Natural killer cell (primary cell): ENCODE measurements around the gene RABGAP1L. TPM values are rescaled to one million over a fixed set of nuclear protein-coding genes. Genes with fewer than 3 reads are reported as not detected.
A peak's percentile ranks its signal among the peaks of the same experiment; 100 is the strongest.

Experiments
- ATAC-seq, 3 donors: fragments of 150-1000 bp in 2 of 3; fragments of 200-7000 bp in 1 of 3; cut with Tn5 transposase; 1 replicate in 1 of 3; 2 replicates in 2 of 3; pipeline ENCODE4 v1.10.0; 2021; ENCODE audit warnings: mild to moderate bottlenecking in 2 of 3, moderate library complexity in 2 of 3
- DNase-seq, 2 donors: peaks; one replicate each; pipeline versions ENCODE4 v3.0.0 to v3.0.0-alpha.2; 2013 to 2021; ENCODE audit warnings: mixed read lengths in 1 of 2
- H3K27ac ChIP-seq: one replicate; pipeline ENCODE4 v1.5.1; 2013; ENCODE audit warnings: mild to moderate bottlenecking, low read length
- H3K27me3 ChIP-seq: one replicate; pipeline ENCODE4 v1.6.1; 2013; ENCODE audit warnings: low read length; ENCODE audit not compliant: control insufficient read depth, insufficient read depth
- H3K36me3 ChIP-seq: one replicate; pipeline ENCODE4 v1.6.1; 2013; ENCODE audit warnings: low read length; ENCODE audit not compliant: control insufficient read depth, insufficient read depth
- H3K4me1 ChIP-seq: one replicate; pipeline ENCODE4 v1.6.1; 2013; ENCODE audit warnings: low read length; ENCODE audit not compliant: control insufficient read depth, insufficient read depth
- H3K4me3 ChIP-seq: one replicate; pipeline ENCODE4 v1.5.1; 2013; ENCODE audit warnings: low read length
- H3K9me3 ChIP-seq: one replicate; pipeline ENCODE4 v1.6.1; 2013; ENCODE audit warnings: low read length; ENCODE audit not compliant: control insufficient read depth, insufficient read depth
- H3K27ac Mint-ChIP-seq, 2 donors: one replicate each; pipeline ENCODE4 v1.8.0; 2022; ENCODE audit warnings: mild to moderate bottlenecking in 2 of 2, mixed read lengths in 2 of 2, moderate library complexity in 1 of 2
- H3K27me3 Mint-ChIP-seq, 2 donors: one replicate each; pipeline ENCODE4 v1.8.0; 2022; ENCODE audit warnings: low read depth in 2 of 2, mixed read lengths in 2 of 2
- H3K36me3 Mint-ChIP-seq: one replicate; pipeline ENCODE4 v1.8.0; 2022; ENCODE audit warnings: mixed read lengths
- H3K4me1 Mint-ChIP-seq, 2 donors: one replicate each; pipeline ENCODE4 v1.8.0; 2022; ENCODE audit warnings: mixed read lengths in 2 of 2
- H3K4me3 Mint-ChIP-seq: one replicate; pipeline ENCODE4 v1.8.0; 2022; ENCODE audit warnings: mild to moderate bottlenecking, moderate library complexity, mixed read lengths
- H3K9me3 Mint-ChIP-seq, 2 donors: one replicate each; pipeline ENCODE4 v1.8.0; 2022; ENCODE audit warnings: mixed read lengths in 2 of 2
- WGBS: methylation state at CpG from one replicate; pipeline ENCODE4 v1.1.7; 2013; ENCODE audit warnings: missing lambda C conversion rate; ENCODE audit not compliant: insufficient coverage; 5-methylcytosine and 5-hydroxymethylcytosine counted together
- intact Hi-C: fragments of 100-400 bp; cut with micrococcal nuclease; formaldehyde crosslinking; loops from one replicate; pipeline ENCODE4 v1.14.2; 2022
- total RNA-seq, 4 donors: library from RNA; stranded (reverse); fragments of 120-200 nt in 1 of 4; gene quantifications; one replicate each; pipeline versions ENCODE4 v1.2.3 to v1.2.4, GENCODE V29; 2013 to 2022
- TF ChIP-seq, protein P1 (sequence below): fragments of 200-600 bp; IDR thresholded peaks from one replicate; pipeline ENCODE4 v1.8.0; 2022; ENCODE audit warnings: antibody characterized with exemption

Gene RABGAP1L
- total RNA-seq, 3 donors from 2014 or later (not counting 1 experiment from before 2014, with no cell fraction given) = 145 to 168 (median 153) TPM

DNA sequence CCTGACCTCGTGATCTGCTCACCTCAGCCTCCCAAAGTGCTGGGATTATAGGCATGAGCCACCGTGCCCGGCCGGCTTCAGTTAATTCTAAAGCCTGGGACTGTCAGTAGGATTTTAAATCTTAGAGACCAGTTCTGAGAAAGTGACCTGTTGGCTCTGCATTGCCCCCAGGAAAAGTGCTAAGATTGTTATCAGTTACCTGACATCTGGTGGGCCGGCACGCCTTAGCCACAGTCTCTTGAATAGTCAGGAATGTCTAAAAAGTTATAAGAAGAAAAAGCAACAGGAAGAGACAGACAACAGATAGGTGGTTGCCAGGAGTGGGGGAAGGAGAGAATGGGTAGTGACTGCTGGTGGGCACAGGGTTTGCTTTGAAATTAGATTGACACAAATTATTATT is 35.1 kb downstream of the RABGAP1L start:
- 71% methylated on average over 6 of the region's 6 CpGs for WGBS
- H3K27ac Mint-ChIP-seq = peak overlapping the region in 1 of 2 donors; percentile 65
- H3K36me3 Mint-ChIP-seq = no peaks in the 10 kb centered on the region
- TF ChIP-seq, protein P1, sequence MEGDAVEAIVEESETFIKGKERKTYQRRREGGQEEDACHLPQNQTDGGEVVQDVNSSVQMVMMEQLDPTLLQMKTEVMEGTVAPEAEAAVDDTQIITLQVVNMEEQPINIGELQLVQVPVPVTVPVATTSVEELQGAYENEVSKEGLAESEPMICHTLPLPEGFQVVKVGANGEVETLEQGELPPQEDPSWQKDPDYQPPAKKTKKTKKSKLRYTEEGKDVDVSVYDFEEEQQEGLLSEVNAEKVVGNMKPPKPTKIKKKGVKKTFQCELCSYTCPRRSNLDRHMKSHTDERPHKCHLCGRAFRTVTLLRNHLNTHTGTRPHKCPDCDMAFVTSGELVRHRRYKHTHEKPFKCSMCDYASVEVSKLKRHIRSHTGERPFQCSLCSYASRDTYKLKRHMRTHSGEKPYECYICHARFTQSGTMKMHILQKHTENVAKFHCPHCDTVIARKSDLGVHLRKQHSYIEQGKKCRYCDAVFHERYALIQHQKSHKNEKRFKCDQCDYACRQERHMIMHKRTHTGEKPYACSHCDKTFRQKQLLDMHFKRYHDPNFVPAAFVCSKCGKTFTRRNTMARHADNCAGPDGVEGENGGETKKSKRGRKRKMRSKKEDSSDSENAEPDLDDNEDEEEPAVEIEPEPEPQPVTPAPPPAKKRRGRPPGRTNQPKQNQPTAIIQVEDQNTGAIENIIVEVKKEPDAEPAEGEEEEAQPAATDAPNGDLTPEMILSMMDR = no peak
- no peak for DNase-seq
- Histone ChIP-seq H3K36me3 (no peaks in the 10 kb centered on the region), H3K4me3 (no peak overlapping the region), H3K27me3 (no peaks in the 10 kb centered on the region), H3K27ac (no peak overlapping the region), H3K4me1 (peaks cover 4% of the 10 kb centered on the region), H3K9me3 (no peaks in the 10 kb centered on the region)
- H3K4me3 Mint-ChIP-seq = no peak overlapping the region
- ATAC-seq = no peak
- H3K4me1 Mint-ChIP-seq = peaks cover 51 to 67% of the 10 kb centered on the region in 2 donors
- no peaks in the 10 kb centered on the region for H3K27me3 Mint-ChIP-seq
- no peaks in the 10 kb centered on the region for H3K9me3 Mint-ChIP-seq
- intact Hi-C loops = no loop called here

DNA sequence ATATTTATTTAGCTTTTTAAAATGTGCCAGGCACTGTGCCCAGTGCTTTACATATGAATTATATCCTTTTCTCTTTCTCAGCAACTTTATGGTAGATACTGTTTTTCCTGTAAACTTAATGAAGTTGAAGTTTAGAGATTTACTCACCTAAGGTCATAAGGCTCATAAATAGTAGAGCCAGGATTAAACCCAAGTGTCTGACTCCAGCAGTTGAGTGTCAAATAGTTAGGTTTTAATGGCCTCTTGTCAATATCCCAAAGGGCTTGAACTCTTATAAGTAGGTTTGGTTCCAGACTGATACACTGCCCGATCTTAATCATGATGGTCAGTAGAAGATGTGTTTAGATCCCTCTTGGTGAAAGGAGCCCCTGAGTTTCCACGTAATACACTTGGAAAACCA is 37.8 kb downstream of the RABGAP1L start:
- Mint-ChIP-seq H3K36me3 (no peaks in the 10 kb centered on the region), H3K27me3 (no peaks in the 10 kb centered on the region), H3K4me3 (no peak overlapping the region), H3K9me3 (no peaks in the 10 kb centered on the region), H3K4me1 (peaks cover 34 to 59% of the 10 kb centered on the region in 2 donors), H3K27ac (peak overlapping the region in 1 of 2 donors; percentile 32)
- ATAC-seq (no peak), DNase-seq (no peak)
- Histone ChIP-seq H3K9me3 (no peaks in the 10 kb centered on the region), H3K27ac (no peak overlapping the region), H3K4me1 (peaks cover 4% of the 10 kb centered on the region), H3K4me3 (no peak overlapping the region), H3K27me3 (no peaks in the 10 kb centered on the region), H3K36me3 (no peaks in the 10 kb centered on the region)
- WGBS = 87% methylated on average over 2 of the region's 2 CpGs
- TF ChIP-seq, protein P1 = no peak
- intact Hi-C loops = no loop called here

DNA sequence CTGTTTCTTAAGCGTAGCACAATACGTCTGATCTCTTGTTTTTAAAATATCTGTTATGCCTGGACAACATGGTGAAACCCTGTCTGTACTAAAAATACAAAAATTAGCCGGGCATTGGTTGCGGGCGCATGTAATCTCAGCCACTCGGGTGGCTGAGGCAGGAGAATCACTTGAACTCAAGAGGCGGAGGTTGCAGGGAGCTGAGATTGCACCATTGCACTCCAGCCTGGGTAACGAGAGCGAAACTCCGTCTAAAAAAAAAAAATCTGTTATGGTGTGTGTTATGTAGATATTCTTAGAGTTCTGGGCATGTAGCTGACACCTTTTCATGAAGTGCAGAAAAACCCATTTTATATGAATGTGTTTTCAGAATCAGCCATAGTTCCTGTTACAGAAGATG is 38.2 kb downstream of the RABGAP1L start:
- TF ChIP-seq, protein P1 = no peak
- peaks cover 4% of the 10 kb centered on the region for H3K4me1 ChIP-seq
- no peaks in the 10 kb centered on the region for H3K36me3 Mint-ChIP-seq
- H3K4me3 ChIP-seq = no peak overlapping the region
- no peaks in the 10 kb centered on the region for H3K27me3 ChIP-seq
- H3K4me3 Mint-ChIP-seq = no peak overlapping the region
- H3K27ac ChIP-seq = no peak overlapping the region
- intact Hi-C loops = no loop called here
- DNase-seq (no peak), ATAC-seq (no peak)
- no peaks in the 10 kb centered on the region for H3K27me3 Mint-ChIP-seq
- no peaks in the 10 kb centered on the region for H3K9me3 ChIP-seq
- WGBS = 93% methylated on average over 10 of the region's 10 CpGs
- H3K4me1 Mint-ChIP-seq = peaks cover 30 to 60% of the 10 kb centered on the region in 2 donors
- H3K9me3 Mint-ChIP-seq = no peaks in the 10 kb centered on the region
- H3K27ac Mint-ChIP-seq = peak overlapping the region in 1 of 2 donors; percentile 32
- no peaks in the 10 kb centered on the region for H3K36me3 ChIP-seq

DNA sequence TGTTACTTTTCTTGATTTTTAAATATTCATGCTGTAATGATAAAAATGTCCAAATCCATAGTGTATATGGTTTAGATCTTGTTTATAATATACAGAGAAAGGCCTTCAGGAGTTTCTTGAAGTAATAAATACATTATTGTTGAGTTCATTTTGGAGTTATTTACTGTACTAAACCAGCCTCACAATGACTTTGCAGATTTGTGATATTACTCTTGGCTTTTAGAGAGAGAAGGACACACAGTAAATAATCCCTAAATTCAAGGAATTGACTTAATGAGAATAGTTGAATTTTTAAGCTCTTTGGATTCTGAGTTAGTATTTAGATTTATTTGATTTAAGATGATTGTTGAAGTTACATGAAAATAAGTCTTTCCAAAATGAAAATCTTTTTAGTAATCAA is 38.9 kb downstream of the RABGAP1L start:
- intact Hi-C loops = no loop called here
- ATAC-seq = no peak
- DNase-seq = no peak
- peak overlapping the region in 1 of 2 donors; percentile 60 for H3K27ac Mint-ChIP-seq
- H3K9me3 Mint-ChIP-seq = no peaks in the 10 kb centered on the region
- no peaks in the 10 kb centered on the region for H3K36me3 Mint-ChIP-seq
- peaks cover 4% of the 10 kb centered on the region for H3K4me1 ChIP-seq
- H3K9me3 ChIP-seq = no peaks in the 10 kb centered on the region
- no peak overlapping the region for H3K4me3 Mint-ChIP-seq
- peaks cover 34 to 67% of the 10 kb centered on the region in 2 donors for H3K4me1 Mint-ChIP-seq
- TF ChIP-seq, protein P1 = no peak
- no peaks in the 10 kb centered on the region for H3K27me3 ChIP-seq
- H3K27ac ChIP-seq = no peak overlapping the region
- no peaks in the 10 kb centered on the region for H3K36me3 ChIP-seq
- no peak overlapping the region for H3K4me3 ChIP-seq
- H3K27me3 Mint-ChIP-seq = no peaks in the 10 kb centered on the region
